Measurements from ENCODE around the gene ARHGEF28.

DNA sequence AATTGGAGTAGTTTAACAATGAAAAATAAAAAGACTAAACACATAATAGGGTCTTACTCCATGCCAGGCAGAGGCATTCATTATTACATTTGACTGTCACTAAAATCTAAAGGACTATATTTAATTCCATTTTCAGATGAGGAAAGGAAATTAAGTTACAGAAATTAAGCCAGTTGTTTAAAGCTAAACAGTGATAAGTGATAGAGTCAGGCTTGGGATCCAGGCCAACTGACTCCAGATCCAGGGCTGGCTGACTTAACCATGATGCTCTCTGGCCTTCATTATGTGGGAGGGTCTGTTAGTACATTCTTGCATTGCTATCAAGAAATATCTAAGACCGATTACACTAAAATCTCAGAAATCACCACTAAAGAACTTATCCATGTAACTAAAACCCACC lies 107.2 kb downstream of the ARHGEF28 start:
- TF ChIP-seq, protein P1, sequence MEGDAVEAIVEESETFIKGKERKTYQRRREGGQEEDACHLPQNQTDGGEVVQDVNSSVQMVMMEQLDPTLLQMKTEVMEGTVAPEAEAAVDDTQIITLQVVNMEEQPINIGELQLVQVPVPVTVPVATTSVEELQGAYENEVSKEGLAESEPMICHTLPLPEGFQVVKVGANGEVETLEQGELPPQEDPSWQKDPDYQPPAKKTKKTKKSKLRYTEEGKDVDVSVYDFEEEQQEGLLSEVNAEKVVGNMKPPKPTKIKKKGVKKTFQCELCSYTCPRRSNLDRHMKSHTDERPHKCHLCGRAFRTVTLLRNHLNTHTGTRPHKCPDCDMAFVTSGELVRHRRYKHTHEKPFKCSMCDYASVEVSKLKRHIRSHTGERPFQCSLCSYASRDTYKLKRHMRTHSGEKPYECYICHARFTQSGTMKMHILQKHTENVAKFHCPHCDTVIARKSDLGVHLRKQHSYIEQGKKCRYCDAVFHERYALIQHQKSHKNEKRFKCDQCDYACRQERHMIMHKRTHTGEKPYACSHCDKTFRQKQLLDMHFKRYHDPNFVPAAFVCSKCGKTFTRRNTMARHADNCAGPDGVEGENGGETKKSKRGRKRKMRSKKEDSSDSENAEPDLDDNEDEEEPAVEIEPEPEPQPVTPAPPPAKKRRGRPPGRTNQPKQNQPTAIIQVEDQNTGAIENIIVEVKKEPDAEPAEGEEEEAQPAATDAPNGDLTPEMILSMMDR (IDR thresholded peaks at IDR 0.05), result no peak
- no peak for TF ChIP-seq EZH2 (IDR thresholded peaks at IDR 0.05; ENCODE audit: borderline replicate concordance, insufficient read depth, low read depth, low read length, poor library complexity, severe bottlenecking)

Data from B cell (primary cell).